NCI-H187 (cell line): ENCODE measurements around the gene LCE3A.
A peak's percentile ranks its signal among the peaks of the same experiment; 100 is the strongest.
"Not testable (repeated sequence)": the region's sequence is repeated elsewhere in the genome, so short reads cannot be mapped to it uniquely, and the experiment has no call there.

ENCODE experiments used
- DNase-seq, 2 experiments: peaks; one replicate each; lab custom pipeline; 2025; lab: John Stamatoyannopoulos, UW

Gene LCE3A

GRCh38 chr1:152622803-152623202, at the start of gene LCE3A:
Gene LCE3A (minus strand): TSS chr1:152623103. CDS start chr1:152623103, 0 bp downstream.
- DNase-seq: no peak

- no peak for DNase-seq
Measured at GRCh38 chr1:152667648-152668047, 44.7 kb upstream of the LCE3A start.

GRCh38 chr1:152666171-152666570, 43.3 kb upstream of the LCE3A start:
- DNase-seq: not testable (repeated sequence)

GRCh38 chr1:152663098-152663497, 40.2 kb upstream of the LCE3A start, which contains the start of gene LCE2D:
Gene LCE2D (plus strand): TSS chr1:152663380. CDS start chr1:152664106, 726 bp downstream.
- no peak for DNase-seq

GRCh38 chr1:152658649-152659048, 35.7 kb upstream of the LCE3A start:
- DNase-seq: no peak

GRCh38 chr1:152657677-152658076, 34.8 kb upstream of the LCE3A start:
- DNase-seq: no peak

GRCh38 chr1:152656459-152656858, 33.6 kb upstream of the LCE3A start:
- no peak for DNase-seq

- peak; percentile 59 to 65 for DNase-seq
Measured at GRCh38 chr1:152654110-152654509, 31.2 kb upstream of the LCE3A start.

GRCh38 chr1:152646656-152647055, 23.8 kb upstream of the LCE3A start:
- no peak for DNase-seq

GRCh38 chr1:152645146-152645545, 22.2 kb upstream of the LCE3A start:
- no peak for DNase-seq

- DNase-seq: no peak
Measured at GRCh38 chr1:152643945-152644344, 21.0 kb upstream of the LCE3A start.

GRCh38 chr1:152640351-152640750, 17.4 kb upstream of the LCE3A start:
- no peak for DNase-seq

GRCh38 chr1:152630596-152630995, 7.7 kb upstream of the LCE3A start:
- no peak for DNase-seq

GRCh38 chr1:152626744-152627143, 3.8 kb upstream of the LCE3A start:
- no peak for DNase-seq

GRCh38 chr1:152623203-152623844, 421 bp upstream of the LCE3A start:
- no peak for DNase-seq

GRCh38 chr1:152621993-152622392, 910 bp downstream of the LCE3A start:
- DNase-seq: no peak

- no peak for DNase-seq
Measured at GRCh38 chr1:152613511-152613910, 9.4 kb downstream of the LCE3A start, which contains the start of gene LCE3B. Gene LCE3B (plus strand): TSS chr1:152613811. CDS start chr1:152613811, 0 bp downstream.

- DNase-seq: no peak
Measured at GRCh38 chr1:152599934-152600333, 23.0 kb downstream of the LCE3A start, which contains the start of gene LCE3C. Gene LCE3C (plus strand): TSS chr1:152600234. CDS start chr1:152600732, 498 bp downstream.

- no peak for DNase-seq
Measured at GRCh38 chr1:152596986-152597385, 25.9 kb downstream of the LCE3A start.

- no peak for DNase-seq
Measured at GRCh38 chr1:152585586-152585985, 37.3 kb downstream of the LCE3A start.

- no peak for DNase-seq
Measured at GRCh38 chr1:152582647-152583046, 40.3 kb downstream of the LCE3A start.

GRCh38 chr1:152580433-152580832, 42.5 kb downstream of the LCE3A start, which contains the start of gene LCE3D:
Gene LCE3D (minus strand): TSS chr1:152580516. CDS start chr1:152579936, 580 bp downstream.
- DNase-seq: no peak

- DNase-seq: not testable (repeated sequence)
Measured at GRCh38 chr1:152579526-152579925, 43.4 kb downstream of the LCE3A start.

- no peak for DNase-seq
Measured at GRCh38 chr1:152577168-152577567, 45.7 kb downstream of the LCE3A start.
